ENCODE results near the gene TXNDC5.

TXNDC5 gene

DNA sequence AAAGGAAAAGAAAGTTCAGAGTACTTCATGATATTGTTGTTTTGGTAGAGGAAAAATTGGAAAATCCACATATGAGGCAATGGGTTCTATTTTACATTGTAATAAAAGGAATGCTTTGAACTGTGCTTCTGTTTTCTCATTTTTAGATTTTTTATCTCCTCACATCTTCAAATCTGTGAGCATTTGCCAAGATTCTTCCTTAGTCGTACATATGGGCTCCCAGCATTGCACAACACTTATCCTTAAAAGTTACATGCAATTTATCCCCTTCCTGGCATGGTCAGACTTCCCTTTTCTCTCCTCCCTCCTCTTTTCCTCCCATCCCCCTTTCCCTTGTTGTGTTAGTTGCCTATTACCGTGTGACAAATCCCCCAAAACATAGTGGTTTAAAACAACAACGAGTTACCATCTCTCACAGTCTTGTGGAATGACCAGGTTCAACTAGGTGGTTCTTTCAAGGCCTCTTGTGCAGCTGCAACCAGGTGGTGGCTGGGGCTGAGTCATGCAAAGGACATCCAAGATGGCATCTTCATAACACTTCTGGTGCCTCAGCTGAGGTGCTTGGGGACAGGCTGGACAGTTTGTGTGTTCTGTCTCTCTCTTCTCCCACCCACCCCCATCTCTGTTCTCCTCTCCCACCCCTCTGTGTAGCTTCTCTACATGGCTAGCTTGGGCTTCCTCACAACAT, 68.7 kb downstream of the TXNDC5 start:
- Histone ChIP-seq H3K36me3 (replicated peaks; ENCODE audit: insufficient read depth, low read length) (0 out of 2 replicates have a peak, but pooled peaks cover 2% of the 10 kb centered on the region), H3K27me3 (replicated peaks; ENCODE audit: insufficient read depth, low read length) (no peaks in the 10 kb centered on the region), H3K9me2 (replicated peaks; ENCODE audit: insufficient read depth, low read length) (no peaks in the 10 kb centered on the region), H3K79me2 (ENCODE audit: low read length) (peaks cover 76% of the 10 kb centered on the region), H3K4me1 (ENCODE audit: low read length) (peaks cover 13% of the 10 kb centered on the region), H4K20me1 (ENCODE audit: insufficient read depth, low read length) (no peaks in the 10 kb centered on the region), H3K27ac (ENCODE audit: low read length) (no peak overlapping the region), H2AFZ (ENCODE audit: low read length) (no peak overlapping the region), H3K4me3 (ENCODE audit: low read length) (no peak overlapping the region), H3K9me3 (replicated peaks; ENCODE audit: insufficient read depth, low read length) (no peaks in the 10 kb centered on the region), H3K9ac (ENCODE audit: low read length) (no peak overlapping the region), H3K4me2 (ENCODE audit: low read depth, low read length) (no peak overlapping the region), H3F3A (ENCODE audit: insufficient read depth, low read length) (peaks cover 7% of the 10 kb centered on the region)
- no peak for DNase-seq
- TF ChIP-seq, protein P1, sequence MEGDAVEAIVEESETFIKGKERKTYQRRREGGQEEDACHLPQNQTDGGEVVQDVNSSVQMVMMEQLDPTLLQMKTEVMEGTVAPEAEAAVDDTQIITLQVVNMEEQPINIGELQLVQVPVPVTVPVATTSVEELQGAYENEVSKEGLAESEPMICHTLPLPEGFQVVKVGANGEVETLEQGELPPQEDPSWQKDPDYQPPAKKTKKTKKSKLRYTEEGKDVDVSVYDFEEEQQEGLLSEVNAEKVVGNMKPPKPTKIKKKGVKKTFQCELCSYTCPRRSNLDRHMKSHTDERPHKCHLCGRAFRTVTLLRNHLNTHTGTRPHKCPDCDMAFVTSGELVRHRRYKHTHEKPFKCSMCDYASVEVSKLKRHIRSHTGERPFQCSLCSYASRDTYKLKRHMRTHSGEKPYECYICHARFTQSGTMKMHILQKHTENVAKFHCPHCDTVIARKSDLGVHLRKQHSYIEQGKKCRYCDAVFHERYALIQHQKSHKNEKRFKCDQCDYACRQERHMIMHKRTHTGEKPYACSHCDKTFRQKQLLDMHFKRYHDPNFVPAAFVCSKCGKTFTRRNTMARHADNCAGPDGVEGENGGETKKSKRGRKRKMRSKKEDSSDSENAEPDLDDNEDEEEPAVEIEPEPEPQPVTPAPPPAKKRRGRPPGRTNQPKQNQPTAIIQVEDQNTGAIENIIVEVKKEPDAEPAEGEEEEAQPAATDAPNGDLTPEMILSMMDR (IDR thresholded peaks at IDR 0.05; ENCODE audit: low read length): no peak
- TF ChIP-seq EZH2 (optimal IDR thresholded peaks at IDR 0.05; ENCODE audit: low read depth, low read length): no peak
- TF ChIP-seq EZH2phosphoT487 (IDR thresholded peaks at IDR 0.05; ENCODE audit: low read length): no peak

DNA sequence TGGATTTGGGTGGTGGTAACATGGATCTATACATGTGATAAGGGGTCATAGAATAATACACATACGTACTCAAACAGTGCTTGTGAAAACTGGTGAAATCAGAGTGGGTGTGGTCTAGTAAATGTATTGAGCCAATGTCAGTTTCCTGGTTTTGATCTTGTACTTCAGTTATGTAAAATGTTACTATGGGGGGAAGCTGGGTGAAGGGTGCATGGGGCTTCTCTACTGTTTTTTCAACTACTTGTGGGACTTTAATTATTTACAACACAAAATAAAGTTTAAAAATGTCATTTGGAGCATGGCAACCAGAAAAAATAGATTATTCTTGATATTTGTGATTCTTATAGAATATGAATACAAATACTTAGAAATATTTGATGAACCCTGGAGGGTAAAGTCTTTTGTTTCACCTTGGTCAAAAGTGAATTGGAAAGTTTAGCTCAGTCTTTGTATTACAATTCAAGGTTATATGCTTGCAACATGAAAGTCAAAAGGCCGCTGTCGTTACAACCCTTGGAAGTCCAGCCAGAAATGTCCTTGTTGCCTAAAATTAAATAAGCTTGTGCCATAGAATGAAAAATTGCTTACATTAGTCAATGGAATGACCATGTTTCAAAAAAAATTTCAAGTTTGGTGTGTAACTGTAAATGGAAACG, 74.1 kb downstream of the TXNDC5 start:
- H2AFZ ChIP-seq (ENCODE audit: low read length): no peak overlapping the region
- TF ChIP-seq EZH2 (optimal IDR thresholded peaks at IDR 0.05; ENCODE audit: low read depth, low read length) (no peak), EZH2phosphoT487 (IDR thresholded peaks at IDR 0.05; ENCODE audit: low read length) (no peak)
- TF ChIP-seq, protein P1 (IDR thresholded peaks at IDR 0.05; ENCODE audit: low read length): no peak
- H3K9me2 ChIP-seq (replicated peaks; ENCODE audit: insufficient read depth, low read length): no peaks in the 10 kb centered on the region
- DNase-seq: no peak
- no peaks in the 10 kb centered on the region for H4K20me1 ChIP-seq (ENCODE audit: insufficient read depth, low read length)
- H3K4me1 ChIP-seq (ENCODE audit: low read length): no peaks in the 10 kb centered on the region
- no peak overlapping the region for H3K4me2 ChIP-seq (ENCODE audit: low read depth, low read length)
- H3F3A ChIP-seq (ENCODE audit: insufficient read depth, low read length): no peaks in the 10 kb centered on the region
- H3K9me3 ChIP-seq (replicated peaks; ENCODE audit: insufficient read depth, low read length): no peaks in the 10 kb centered on the region
- H3K9ac ChIP-seq (ENCODE audit: low read length): no peak overlapping the region
- H3K4me3 ChIP-seq (ENCODE audit: low read length): no peak overlapping the region
- peaks cover 77% of the 10 kb centered on the region for H3K79me2 ChIP-seq (ENCODE audit: low read length)
- no peak overlapping the region for H3K27ac ChIP-seq (ENCODE audit: low read length)
- no peaks in the 10 kb centered on the region for H3K27me3 ChIP-seq (replicated peaks; ENCODE audit: insufficient read depth, low read length)
- no peaks in the 10 kb centered on the region for H3K36me3 ChIP-seq (replicated peaks; ENCODE audit: insufficient read depth, low read length)

DNA sequence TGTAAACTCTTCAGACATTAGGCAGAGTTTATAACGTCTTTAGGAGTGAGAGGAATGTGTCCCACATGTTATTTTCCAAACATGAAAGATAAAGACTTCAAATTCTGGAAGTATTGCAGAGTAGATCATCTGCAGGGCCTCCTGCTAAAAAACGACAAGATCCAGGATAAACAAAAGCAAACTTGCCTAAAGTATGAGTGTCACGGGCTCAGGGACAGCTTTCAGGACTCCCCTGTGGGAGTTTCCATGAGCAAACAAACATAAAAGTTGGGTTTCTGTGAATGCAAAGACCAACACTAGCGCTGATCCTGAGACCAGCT, 76.9 kb downstream of the TXNDC5 start:
- Histone ChIP-seq H3K36me3 (replicated peaks; ENCODE audit: insufficient read depth, low read length) (no peaks in the 10 kb centered on the region), H3K9me2 (replicated peaks; ENCODE audit: insufficient read depth, low read length) (no peaks in the 10 kb centered on the region)
- TF ChIP-seq, protein P1 (IDR thresholded peaks at IDR 0.05; ENCODE audit: low read length): no peak
- no peak for TF ChIP-seq EZH2 (optimal IDR thresholded peaks at IDR 0.05; ENCODE audit: low read depth, low read length)
- no peak for TF ChIP-seq EZH2phosphoT487 (IDR thresholded peaks at IDR 0.05; ENCODE audit: low read length)

More for the DNA sequence above, 76.9 kb downstream of the TXNDC5 start:
- no peak overlapping the region for H3K9ac ChIP-seq (ENCODE audit: low read length)
- no peaks in the 10 kb centered on the region for H4K20me1 ChIP-seq (ENCODE audit: insufficient read depth, low read length)
- H3K9me3 ChIP-seq (replicated peaks; ENCODE audit: insufficient read depth, low read length): no peaks in the 10 kb centered on the region
- H2AFZ ChIP-seq (ENCODE audit: low read length): no peak overlapping the region
- peaks cover 78% of the 10 kb centered on the region for H3K79me2 ChIP-seq (ENCODE audit: low read length)
- no peak overlapping the region for H3K27ac ChIP-seq (ENCODE audit: low read length)
- no peak for DNase-seq
- no peaks in the 10 kb centered on the region for H3K4me1 ChIP-seq (ENCODE audit: low read length)
- no peaks in the 10 kb centered on the region for H3F3A ChIP-seq (ENCODE audit: insufficient read depth, low read length)
- H3K27me3 ChIP-seq (replicated peaks; ENCODE audit: insufficient read depth, low read length): no peaks in the 10 kb centered on the region
- H3K4me3 ChIP-seq (ENCODE audit: low read length): no peak overlapping the region
- H3K4me2 ChIP-seq (ENCODE audit: low read depth, low read length): no peak overlapping the region

All from MM.1S (cell line).